GM19328 (cell line): ENCODE measurements around the gene CPNE4.

Experiments used
- ATAC-seq: cut with Tn5 transposase; IDR thresholded peaks from one replicate; pipeline ENCODE4 v1.9.1; 2021; ENCODE audit warnings: mild to moderate bottlenecking, moderate library complexity; ENCODE audit not compliant: unreplicated experiment

CPNE4 gene

GRCh38 chr3:132017137-132017536, 17.7 kb downstream of the CPNE4 start:
- no peak for ATAC-seq

- ATAC-seq = no peak
Observed at GRCh38 chr3:132016061-132017041, 18.5 kb downstream of the CPNE4 start.

GRCh38 chr3:132014105-132014504, 20.7 kb downstream of the CPNE4 start:
- no peak for ATAC-seq

- ATAC-seq = no peak
Observed at GRCh38 chr3:132009241-132009640, 25.6 kb downstream of the CPNE4 start.

GRCh38 chr3:132008837-132009236, 26.0 kb downstream of the CPNE4 start:
- no peak for ATAC-seq

GRCh38 chr3:132007617-132008016, 27.2 kb downstream of the CPNE4 start:
- ATAC-seq = no peak

- no peak for ATAC-seq
Observed at GRCh38 chr3:132006605-132007204, 28.1 kb downstream of the CPNE4 start.

GRCh38 chr3:132004571-132004970, 30.2 kb downstream of the CPNE4 start:
- ATAC-seq = no peak

GRCh38 chr3:132003685-132004084, 31.1 kb downstream of the CPNE4 start:
- ATAC-seq = no peak

GRCh38 chr3:132001999-132002398, 32.8 kb downstream of the CPNE4 start:
- no peak for ATAC-seq

GRCh38 chr3:132001036-132001435, 33.8 kb downstream of the CPNE4 start:
- no peak for ATAC-seq

GRCh38 chr3:131998027-131998426, 36.8 kb downstream of the CPNE4 start:
- no peak for ATAC-seq

GRCh38 chr3:131995891-131996290, 38.9 kb downstream of the CPNE4 start:
- ATAC-seq = no peak

- no peak for ATAC-seq
Observed at GRCh38 chr3:131989318-131989717, 45.5 kb downstream of the CPNE4 start.

GRCh38 chr3:131988209-131988608, 46.6 kb downstream of the CPNE4 start:
- ATAC-seq = no peak

- ATAC-seq = no peak
Observed at GRCh38 chr3:131983689-131984088, 51.1 kb downstream of the CPNE4 start.

GRCh38 chr3:131981323-131981722, 53.5 kb downstream of the CPNE4 start:
- ATAC-seq = no peak

- ATAC-seq = no peak
Observed at GRCh38 chr3:131976448-131976847, 58.4 kb downstream of the CPNE4 start.

GRCh38 chr3:131975047-131975446, 59.8 kb downstream of the CPNE4 start:
- no peak for ATAC-seq

- no peak for ATAC-seq
Observed at GRCh38 chr3:131973731-131974130, 61.1 kb downstream of the CPNE4 start.

GRCh38 chr3:131972550-131972949, 62.3 kb downstream of the CPNE4 start:
- no peak for ATAC-seq

GRCh38 chr3:131972091-131972490, 62.7 kb downstream of the CPNE4 start:
- no peak for ATAC-seq
